BLaER1 treated with 17β-estradiol and CSF1 and Interleukin-3, amounts not matched to agents 10 nM and 100 nM (cell line): Measurements from ENCODE around the gene ASB5.

Source experiments
- H3K27ac ChIP-seq, 11 experiments: shearing (Covaris generic); formaldehyde crosslinking; 2 replicates each; pipeline ENCODE4 v1.8.1; 2022
- H3K27me3 ChIP-seq, 11 experiments: shearing (Covaris generic); formaldehyde crosslinking; 2 replicates each; pipeline ENCODE4 v1.8.1; 2022
- H3K36me3 ChIP-seq, 11 experiments: shearing (Covaris generic); formaldehyde crosslinking; 2 replicates each; pipeline ENCODE4 v1.8.1; 2022
- H3K4me1 ChIP-seq, 10 experiments: shearing (Covaris generic); formaldehyde crosslinking; 2 replicates each; pipeline ENCODE4 v1.8.1; 2022
- H3K4me2 ChIP-seq, 11 experiments: shearing (Covaris generic); formaldehyde crosslinking; 2 replicates each; pipeline ENCODE4 v1.8.1; 2022
- H3K4me3 ChIP-seq, 10 experiments: shearing (Covaris generic); formaldehyde crosslinking; 2 replicates each; pipeline ENCODE4 v1.8.1; 2022
- H3K9ac ChIP-seq, 11 experiments: shearing (Covaris generic); formaldehyde crosslinking; 2 replicates each; pipeline ENCODE4 v1.8.1; 2022
- H3K9me3 ChIP-seq, 11 experiments: shearing (Covaris generic); formaldehyde crosslinking; replicated peaks in 1 of 11; 2 replicates each; pipeline ENCODE4 v1.8.1; 2022
- H4K20me1 ChIP-seq, 11 experiments: shearing (Covaris generic); formaldehyde crosslinking; 2 replicates each; pipeline ENCODE4 v1.8.1; 2022
- Cebpa-rat ChIP-seq, 11 experiments: shearing (Covaris generic); IDR thresholded peaks; 2 replicates each; pipeline ENCODE4 v1.8.1; 2022

The ASB5 gene

GRCh38 chr4:176268963-176269362, at the start of gene ASB5:
ASB5 (minus strand) TSS chr4:176269222; CDS start chr4:176269108, 114 bp downstream.
- no peaks in the 10 kb centered on the region for H3K27me3 ChIP-seq
- H3K27ac ChIP-seq = no peak within 1 kb of the TSS
- H3K36me3 ChIP-seq = no peaks in the 10 kb centered on the region
- no peak within 1 kb of the TSS for H3K4me3 ChIP-seq
- H3K4me2 ChIP-seq = no peak within 1 kb of the TSS
- no peak within 1 kb of the TSS for H3K9ac ChIP-seq
- no peaks in the 10 kb centered on the region for H4K20me1 ChIP-seq
- no peaks in the 10 kb centered on the region for H3K9me3 ChIP-seq
- TF ChIP-seq Cebpa-rat (IDR thresholded peaks at IDR 0.05) = no peak
- 0 out of 20 replicates have a peak, but pooled peaks cover 0 to 4% (median 0%) of the 10 kb centered on the region in 10 experiments for H3K4me1 ChIP-seq

GRCh38 chr4:176313596-176314336, 44.7 kb upstream of the ASB5 start:
- no peak overlapping the region for H3K4me3 ChIP-seq
- peaks cover 0 to 13% (median 4%) of the 10 kb centered on the region in 10 experiments; a peak in 15 of 20 replicates for H3K4me1 ChIP-seq
- H3K9ac ChIP-seq = no peak overlapping the region
- H3K27me3 ChIP-seq = no peaks in the 10 kb centered on the region
- no peak overlapping the region for H3K27ac ChIP-seq
- H3K4me2 ChIP-seq = no peak overlapping the region
- no peaks in the 10 kb centered on the region; a peak in 1 of 22 replicates for H4K20me1 ChIP-seq
- no peak for TF ChIP-seq Cebpa-rat (IDR thresholded peaks at IDR 0.05)
- H3K36me3 ChIP-seq = no peaks in the 10 kb centered on the region
- H3K9me3 ChIP-seq = no peaks in the 10 kb centered on the region

GRCh38 chr4:176309772-176310171, 40.8 kb upstream of the ASB5 start:
- Histone ChIP-seq H4K20me1 (no peaks in the 10 kb centered on the region), H3K9ac (no peak overlapping the region), H3K9me3 (no peaks in the 10 kb centered on the region), H3K27me3 (no peaks in the 10 kb centered on the region), H3K4me3 (no peak overlapping the region), H3K27ac (no peak overlapping the region), H3K4me2 (no peak overlapping the region), H3K4me1 (no peaks in the 10 kb centered on the region), H3K36me3 (no peaks in the 10 kb centered on the region)
- TF ChIP-seq Cebpa-rat (IDR thresholded peaks at IDR 0.05) = no peak

- Histone ChIP-seq H3K4me1 (no peaks in the 10 kb centered on the region), H4K20me1 (no peaks in the 10 kb centered on the region), H3K4me3 (no peak overlapping the region), H3K9me3 (no peaks in the 10 kb centered on the region), H3K27me3 (no peaks in the 10 kb centered on the region), H3K9ac (no peak overlapping the region), H3K4me2 (no peak overlapping the region), H3K36me3 (no peaks in the 10 kb centered on the region), H3K27ac (no peak overlapping the region)
- no peak for TF ChIP-seq Cebpa-rat (IDR thresholded peaks at IDR 0.05)
Observed at GRCh38 chr4:176309046-176309445, 40.0 kb upstream of the ASB5 start.

- Histone ChIP-seq H3K4me2 (no peak overlapping the region), H4K20me1 (no peaks in the 10 kb centered on the region), H3K9me3 (no peaks in the 10 kb centered on the region), H3K36me3 (no peaks in the 10 kb centered on the region), H3K4me3 (no peak overlapping the region), H3K27me3 (no peaks in the 10 kb centered on the region), H3K4me1 (no peaks in the 10 kb centered on the region), H3K27ac (no peak overlapping the region), H3K9ac (no peak overlapping the region)
- no peak for TF ChIP-seq Cebpa-rat (IDR thresholded peaks at IDR 0.05)
Observed at GRCh38 chr4:176308441-176308840, 39.4 kb upstream of the ASB5 start.

GRCh38 chr4:176307666-176307930, 38.6 kb upstream of the ASB5 start:
- Histone ChIP-seq H3K4me3 (no peak overlapping the region), H3K4me2 (no peak overlapping the region), H3K27me3 (no peaks in the 10 kb centered on the region), H3K9ac (no peak overlapping the region), H3K4me1 (no peaks in the 10 kb centered on the region), H3K36me3 (no peaks in the 10 kb centered on the region), H4K20me1 (no peaks in the 10 kb centered on the region), H3K27ac (no peak overlapping the region), H3K9me3 (no peaks in the 10 kb centered on the region)
- TF ChIP-seq Cebpa-rat (IDR thresholded peaks at IDR 0.05) = no peak

- Histone ChIP-seq H3K27ac (no peak overlapping the region), H3K9ac (no peak overlapping the region), H4K20me1 (no peaks in the 10 kb centered on the region), H3K36me3 (no peaks in the 10 kb centered on the region), H3K27me3 (no peaks in the 10 kb centered on the region), H3K9me3 (no peaks in the 10 kb centered on the region), H3K4me1 (no peaks in the 10 kb centered on the region), H3K4me3 (no peak overlapping the region), H3K4me2 (no peak overlapping the region)
- no peak for TF ChIP-seq Cebpa-rat (IDR thresholded peaks at IDR 0.05)
Observed at GRCh38 chr4:176306837-176307665, 38.0 kb upstream of the ASB5 start.

- no peaks in the 10 kb centered on the region for H3K27me3 ChIP-seq
- no peak overlapping the region for H3K27ac ChIP-seq
- TF ChIP-seq Cebpa-rat (IDR thresholded peaks at IDR 0.05) = no peak
- no peak overlapping the region for H3K4me3 ChIP-seq
- no peaks in the 10 kb centered on the region for H3K9me3 ChIP-seq
- no peaks in the 10 kb centered on the region for H4K20me1 ChIP-seq
- H3K9ac ChIP-seq = no peak overlapping the region
- no peaks in the 10 kb centered on the region for H3K36me3 ChIP-seq
- no peaks in the 10 kb centered on the region for H3K4me1 ChIP-seq
- no peak overlapping the region for H3K4me2 ChIP-seq
Observed at GRCh38 chr4:176303938-176304337, 34.9 kb upstream of the ASB5 start.

GRCh38 chr4:176302283-176303275, 33.6 kb upstream of the ASB5 start:
- no peaks in the 10 kb centered on the region for H3K9me3 ChIP-seq
- no peak overlapping the region for H3K4me2 ChIP-seq
- no peak overlapping the region for H3K4me3 ChIP-seq
- H3K4me1 ChIP-seq = no peaks in the 10 kb centered on the region
- no peaks in the 10 kb centered on the region for H3K36me3 ChIP-seq
- no peak overlapping the region for H3K27ac ChIP-seq
- no peak overlapping the region for H3K9ac ChIP-seq
- no peaks in the 10 kb centered on the region for H3K27me3 ChIP-seq
- TF ChIP-seq Cebpa-rat (IDR thresholded peaks at IDR 0.05) = no peak
- no peaks in the 10 kb centered on the region for H4K20me1 ChIP-seq
